ENCODE data around the gene VWA1. TPM values are rescaled to one million over a fixed set of nuclear protein-coding genes. Genes with fewer than 3 reads are reported as not detected.

VWA1 gene
- total RNA-seq, 1 donor from 2014 or later, result 2.4 TPM

- Histone ChIP-seq H3K4me1 (peaks cover 16% of the 10 kb centered on the region), H3K36me3 (no peaks in the 10 kb centered on the region), H3F3A (ENCODE audit: low read depth) (peaks cover 16% of the 10 kb centered on the region), H3K4me3 (no peak overlapping the region), H4K20me1 (ENCODE audit: low read depth) (no peaks in the 10 kb centered on the region), H3K9me3 (ENCODE audit: low read depth) (no peaks in the 10 kb centered on the region), H3K27me3 (no peaks in the 10 kb centered on the region), H3K9ac (no peak overlapping the region), H3K79me2 (ENCODE audit: low read depth) (no peaks in the 10 kb centered on the region), H3K27ac (no peak overlapping the region), H3K4me2 (no peak overlapping the region), H2AFZ (replicated peaks) (no peak overlapping the region)
- peak; percentile 1 for DNase-seq (ENCODE audit: low spot score)
- Mint-ChIP-seq H3K4me1 (peaks cover 32% of the 10 kb centered on the region), H3K36me3 (no peaks in the 10 kb centered on the region), H3K27me3 (ENCODE audit: insufficient read depth, low read depth) (peaks cover 2% of the 10 kb centered on the region), H3K4me3 (peak overlapping the region; percentile 50), H3K27ac (peak overlapping the region; percentile 94), H3K9me3 (no peaks in the 10 kb centered on the region)
- TF ChIP-seq EZH2 (IDR thresholded peaks at IDR 0.05), result no peak
- no peak for TF ChIP-seq CTCF (IDR thresholded peaks at IDR 0.05)
- no peak for TF ChIP-seq EZH2phosphoT487 (IDR thresholded peaks at IDR 0.05)
Measured at GRCh38 chr1:1419363-1419812, 16.1 kb upstream of the VWA1 start.

- Histone ChIP-seq H4K20me1 (ENCODE audit: low read depth) (no peaks in the 10 kb centered on the region), H3K4me3 (no peak overlapping the region), H3K4me2 (no peak overlapping the region), H3F3A (ENCODE audit: low read depth) (peaks cover 23% of the 10 kb centered on the region), H3K27ac (no peak overlapping the region), H3K9me3 (ENCODE audit: low read depth) (no peaks in the 10 kb centered on the region), H2AFZ (replicated peaks) (no peak overlapping the region), H3K79me2 (ENCODE audit: low read depth) (no peaks in the 10 kb centered on the region), H3K4me1 (peaks cover 16% of the 10 kb centered on the region), H3K36me3 (no peaks in the 10 kb centered on the region), H3K9ac (no peak overlapping the region), H3K27me3 (no peaks in the 10 kb centered on the region)
- Mint-ChIP-seq H3K9me3 (no peaks in the 10 kb centered on the region), H3K4me3 (no peak overlapping the region), H3K4me1 (peaks cover 39% of the 10 kb centered on the region), H3K36me3 (no peaks in the 10 kb centered on the region), H3K27me3 (ENCODE audit: insufficient read depth, low read depth) (peaks cover 3% of the 10 kb centered on the region), H3K27ac (peak overlapping the region; percentile 94)
- TF ChIP-seq CTCF (IDR thresholded peaks at IDR 0.05), result no peak
- TF ChIP-seq EZH2 (IDR thresholded peaks at IDR 0.05), result no peak
- peak; percentile 55 for DNase-seq (ENCODE audit: low spot score)
Measured at GRCh38 chr1:1419813-1420653, 15.5 kb upstream of the VWA1 start.

GRCh38 chr1:1420654-1421141 is 14.8 kb upstream of the VWA1 start:
- TF ChIP-seq EZH2phosphoT487 (IDR thresholded peaks at IDR 0.05), result no peak
- TF ChIP-seq CTCF (IDR thresholded peaks at IDR 0.05), result no peak
- TF ChIP-seq EZH2 (IDR thresholded peaks at IDR 0.05), result no peak
- Histone ChIP-seq H4K20me1 (ENCODE audit: low read depth) (no peaks in the 10 kb centered on the region), H3K27me3 (no peaks in the 10 kb centered on the region), H3K36me3 (no peaks in the 10 kb centered on the region), H3K9ac (no peak overlapping the region), H3K27ac (peak overlapping the region; percentile 48), H3K4me1 (peaks cover 20% of the 10 kb centered on the region), H3K4me3 (no peak overlapping the region), H2AFZ (replicated peaks) (peak overlapping the region; percentile 14), H3K9me3 (ENCODE audit: low read depth) (no peaks in the 10 kb centered on the region), H3K4me2 (peak overlapping the region; percentile 41), H3K79me2 (ENCODE audit: low read depth) (no peaks in the 10 kb centered on the region), H3F3A (ENCODE audit: low read depth) (peaks cover 29% of the 10 kb centered on the region)
- no peak overlapping the region for H3K4me3 Mint-ChIP-seq
- H3K9me3 Mint-ChIP-seq, result no peaks in the 10 kb centered on the region
- H3K4me1 Mint-ChIP-seq, result peaks cover 42% of the 10 kb centered on the region
- no peaks in the 10 kb centered on the region for H3K36me3 Mint-ChIP-seq
- H3K27ac Mint-ChIP-seq, result no peak overlapping the region
- peaks cover 7% of the 10 kb centered on the region for H3K27me3 Mint-ChIP-seq (ENCODE audit: insufficient read depth, low read depth)
- no peak for DNase-seq (ENCODE audit: low spot score)
